GM19397 (cell line): ENCODE results near the gene DLEC1.

Experiments used
- ATAC-seq: cut with Tn5 transposase; IDR thresholded peaks from one replicate; pipeline ENCODE4 v1.9.1; 2021; ENCODE audit warnings: mild to moderate bottlenecking, moderate library complexity; ENCODE audit not compliant: unreplicated experiment

Gene DLEC1

DNA sequence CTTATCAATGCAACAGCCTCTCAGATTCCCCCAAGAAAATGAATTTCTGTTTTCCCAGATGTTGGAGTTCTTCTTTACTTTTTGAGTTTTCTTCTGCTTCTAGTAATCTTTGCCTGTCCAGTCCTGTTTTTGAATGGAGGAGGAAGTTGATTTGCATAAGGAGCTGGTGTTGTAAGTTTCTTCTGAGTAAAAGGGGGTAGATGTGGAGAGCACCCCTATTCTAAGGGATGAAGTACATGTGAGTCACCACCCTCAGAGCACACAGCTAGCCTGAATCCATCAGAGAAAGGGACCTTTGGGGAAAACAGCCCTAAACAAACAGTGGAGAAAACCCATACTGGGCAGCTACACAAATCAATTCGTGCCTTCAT, 63.4 kb downstream of the DLEC1 start:
- no peak for ATAC-seq

- ATAC-seq, result no peak
Observed at GRCh38 chr3:38105525-38105924, 66.5 kb downstream of the DLEC1 start.

- ATAC-seq, result no peak
Observed at GRCh38 chr3:38107911-38108648, 69.1 kb downstream of the DLEC1 start.

DNA sequence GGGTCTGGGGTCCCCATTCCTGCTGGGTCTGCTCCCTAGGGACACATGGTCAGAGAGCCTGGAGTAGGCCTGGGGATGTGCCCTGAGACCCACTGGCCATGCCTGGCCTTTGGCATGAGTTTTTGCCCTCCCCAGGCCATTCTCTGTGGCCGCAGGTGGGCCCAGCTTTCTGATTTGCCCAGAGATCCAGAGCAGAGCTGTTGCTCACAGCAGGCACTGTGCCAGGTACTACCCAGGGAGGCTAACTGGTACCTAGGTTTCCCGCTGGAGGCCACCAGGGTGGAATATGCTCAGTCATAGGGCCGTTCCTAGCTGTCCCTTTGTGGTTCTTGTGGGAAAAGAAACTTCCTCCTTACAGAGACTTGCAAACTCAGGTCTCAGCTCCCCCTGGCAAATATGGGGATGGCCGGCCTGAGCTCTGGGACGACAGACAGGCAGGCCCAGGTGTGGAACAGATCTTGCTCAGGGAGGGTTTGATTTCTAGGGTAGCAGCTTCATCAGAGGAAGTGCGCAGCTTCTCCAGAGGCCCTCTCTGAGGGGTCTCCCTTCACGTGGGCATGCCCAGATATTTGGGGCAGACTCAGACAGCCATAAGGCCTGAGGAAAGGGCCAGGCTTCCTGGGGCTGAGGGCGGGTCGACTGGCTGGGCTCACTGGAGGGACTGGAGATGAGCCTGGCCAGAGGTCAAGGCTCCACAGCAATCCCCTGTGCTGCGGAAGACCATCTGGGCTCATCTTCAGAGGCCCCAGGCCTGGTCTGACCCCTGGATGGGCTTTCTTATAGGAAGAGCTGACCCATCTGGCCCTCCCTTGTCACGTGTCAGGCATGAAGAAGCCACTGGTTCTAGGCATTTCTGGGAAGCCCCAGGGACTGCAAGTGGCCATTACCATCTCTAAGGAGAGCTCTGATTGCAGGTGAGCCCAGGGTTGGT, 69.9 kb downstream of the DLEC1 start:
- ATAC-seq, result no peak

DNA sequence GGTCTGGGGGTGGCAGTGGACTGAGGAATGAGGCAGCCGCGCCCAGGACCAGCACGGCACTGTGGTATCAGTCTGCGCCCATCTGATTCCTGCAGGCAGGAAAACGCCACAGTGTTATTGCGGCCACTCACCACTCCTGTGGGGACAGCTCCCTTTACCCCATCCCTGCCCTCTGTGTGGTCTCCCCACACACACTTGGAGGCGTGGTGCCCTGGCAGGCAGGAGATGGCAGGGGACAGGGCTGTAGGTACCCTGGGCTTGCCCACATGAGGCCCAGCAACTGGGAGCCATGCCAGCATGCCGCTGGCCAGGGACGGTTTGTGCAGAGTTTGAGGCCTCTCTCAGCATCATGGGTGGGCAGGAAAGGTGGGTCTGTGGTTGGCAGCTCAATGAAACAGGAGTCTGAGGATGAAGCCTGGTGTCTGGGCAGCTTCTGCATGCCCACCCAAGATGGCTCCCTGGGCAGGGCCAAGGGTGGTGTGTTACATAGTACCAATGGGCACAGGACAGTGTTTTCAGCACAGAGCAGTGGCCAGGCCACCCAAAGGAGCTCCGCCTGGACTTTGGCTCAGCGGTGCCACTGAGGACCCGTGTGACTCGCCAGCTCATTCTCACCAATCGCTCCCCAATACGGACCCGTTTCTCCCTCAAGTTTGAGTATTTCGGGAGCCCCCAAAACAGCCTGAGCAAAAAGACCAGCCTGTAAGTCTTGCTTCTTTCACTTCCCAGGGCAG, 70.7 kb downstream of the DLEC1 start:
- no peak for ATAC-seq

DNA sequence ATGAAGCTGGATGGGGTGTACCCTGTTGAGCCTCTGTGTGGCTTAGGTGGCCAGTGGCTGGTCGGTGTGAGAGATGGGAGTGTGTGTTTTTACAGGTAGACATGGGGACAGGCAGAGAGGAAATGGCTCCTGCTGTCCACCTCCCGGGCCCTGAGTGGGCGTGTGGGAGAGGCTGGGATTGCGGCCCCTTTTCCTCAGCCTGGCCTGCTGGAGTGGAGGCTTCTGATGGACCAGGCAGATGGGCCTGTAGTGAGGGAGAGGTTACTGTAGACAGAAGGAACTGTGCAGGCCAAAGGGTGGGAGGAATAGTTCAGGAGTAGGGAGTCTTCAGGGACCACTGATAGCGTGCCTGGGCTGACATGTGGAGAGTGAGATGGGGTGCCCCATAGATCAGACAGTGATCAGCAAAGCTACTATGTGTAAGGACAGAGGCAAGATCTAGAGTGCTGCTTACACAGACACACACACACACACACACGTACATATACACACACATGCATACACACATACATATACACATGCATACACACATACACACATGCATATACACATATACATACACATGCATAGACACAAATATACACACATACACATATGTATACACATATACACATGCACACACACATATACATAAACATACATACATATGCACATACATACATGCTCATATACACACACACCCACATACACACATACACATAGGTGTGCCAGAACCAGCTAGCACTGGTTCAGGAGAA, 71.5 kb downstream of the DLEC1 start:
- ATAC-seq, result no peak

DNA sequence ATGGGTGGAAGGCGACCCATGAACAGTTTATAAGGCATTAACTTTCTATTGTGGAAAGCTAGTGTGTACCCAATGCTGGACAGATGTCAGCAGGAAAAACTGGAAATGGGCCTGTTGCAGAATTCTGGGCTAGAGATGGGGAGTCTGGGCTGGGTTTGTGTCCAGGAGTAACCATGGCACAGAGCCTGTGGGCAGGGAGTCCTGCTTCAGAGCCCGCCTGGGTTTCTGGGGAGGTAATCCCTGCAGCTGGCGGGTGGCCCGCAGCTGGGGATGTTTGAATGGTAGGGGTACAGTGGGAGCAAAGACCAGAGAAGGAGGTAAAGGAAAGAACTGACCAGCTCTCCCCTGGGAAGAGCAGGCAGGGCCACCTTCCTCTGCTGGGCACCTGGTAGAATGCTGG, 72.2 kb downstream of the DLEC1 start:
- ATAC-seq, result no peak

- no peak for ATAC-seq
Observed at GRCh38 chr3:38111696-38112377, 72.8 kb downstream of the DLEC1 start.

GRCh38 chr3:38112378-38112761, 73.4 kb downstream of the DLEC1 start:
- ATAC-seq, result no peak

DNA sequence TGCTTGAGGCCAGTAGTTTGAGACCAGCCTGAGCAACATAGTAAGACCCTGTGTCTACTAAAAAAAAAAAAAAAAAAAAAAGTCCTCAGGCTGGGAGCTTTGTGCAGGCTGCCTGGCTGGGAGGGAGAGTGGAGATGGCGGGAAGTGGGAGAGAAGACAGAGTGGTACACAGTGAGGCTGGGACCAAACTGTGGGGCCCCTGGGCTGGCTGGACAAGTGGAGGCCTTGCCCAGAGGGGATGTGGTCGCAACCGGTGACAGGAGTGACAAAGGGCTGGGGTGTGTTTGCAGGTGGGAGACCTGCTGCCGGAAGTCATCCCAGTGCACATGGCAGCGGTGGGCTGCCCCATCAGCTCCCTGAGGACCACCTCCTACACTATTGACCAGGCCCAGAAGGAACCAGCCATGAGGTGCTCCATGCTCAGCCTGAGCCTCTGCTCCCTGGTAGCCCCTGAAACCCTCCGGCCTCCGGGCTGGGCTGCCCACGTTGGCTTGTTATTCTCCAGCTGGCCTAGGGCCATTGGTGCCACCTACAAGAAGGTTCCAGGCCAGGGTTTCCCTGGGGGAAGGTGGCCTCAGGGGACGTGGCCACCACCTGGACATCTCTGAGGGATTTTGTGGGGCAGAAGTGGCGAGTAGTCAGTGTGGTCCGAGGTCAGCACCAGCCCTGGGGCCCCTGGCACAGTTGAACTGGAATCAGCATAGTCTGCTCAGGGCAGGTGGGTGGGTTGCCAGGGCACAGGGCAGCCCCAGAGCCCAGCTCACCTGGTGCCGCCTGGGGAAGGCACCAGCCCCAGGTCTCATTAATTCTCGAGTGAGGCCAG, 75.3 kb downstream of the DLEC1 start:
- no peak for ATAC-seq

DNA sequence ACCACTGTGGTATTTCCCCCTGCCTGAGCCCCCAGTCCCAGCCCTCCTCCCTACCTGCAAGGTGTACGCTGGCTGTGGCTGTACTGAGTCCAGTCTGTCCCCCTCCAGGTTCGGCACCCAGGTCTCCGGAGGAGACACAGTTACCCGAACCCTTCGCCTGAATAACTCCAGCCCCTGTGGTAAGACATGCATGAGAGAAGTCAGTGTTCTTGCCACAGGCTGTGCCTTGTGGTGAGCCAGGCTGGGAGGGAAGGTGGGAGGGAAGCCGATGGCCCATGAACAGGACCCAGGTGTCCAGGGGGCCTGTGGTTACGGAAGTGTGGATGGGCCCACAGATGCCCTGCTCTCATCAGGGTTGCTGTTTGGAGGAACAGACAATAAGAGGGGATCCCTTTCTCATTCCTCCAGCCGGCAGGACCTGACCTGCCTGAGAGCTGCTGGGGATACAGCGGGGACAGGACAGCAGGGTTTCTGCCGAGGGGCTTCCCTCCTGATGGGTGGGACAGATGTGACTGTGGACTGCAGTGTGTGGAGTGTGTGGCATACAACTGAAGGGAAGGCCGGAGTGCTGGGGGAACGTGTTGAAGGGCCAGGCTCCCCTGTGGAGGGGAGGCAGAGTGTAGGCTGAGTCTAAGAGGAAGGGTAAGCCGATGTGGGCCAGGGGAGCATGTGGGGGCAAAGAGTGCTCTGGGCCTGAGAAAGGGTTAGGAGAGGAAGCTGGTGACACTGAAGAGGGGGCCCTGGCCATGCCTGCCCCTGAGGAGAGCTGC, 76.1 kb downstream of the DLEC1 start:
- ATAC-seq, result no peak

- no peak for ATAC-seq
Observed at GRCh38 chr3:38115645-38116427, 76.8 kb downstream of the DLEC1 start.

- no peak for ATAC-seq
Observed at GRCh38 chr3:38116471-38117162, 77.6 kb downstream of the DLEC1 start.

GRCh38 chr3:38117163-38117716, 78.2 kb downstream of the DLEC1 start:
- no peak for ATAC-seq

DNA sequence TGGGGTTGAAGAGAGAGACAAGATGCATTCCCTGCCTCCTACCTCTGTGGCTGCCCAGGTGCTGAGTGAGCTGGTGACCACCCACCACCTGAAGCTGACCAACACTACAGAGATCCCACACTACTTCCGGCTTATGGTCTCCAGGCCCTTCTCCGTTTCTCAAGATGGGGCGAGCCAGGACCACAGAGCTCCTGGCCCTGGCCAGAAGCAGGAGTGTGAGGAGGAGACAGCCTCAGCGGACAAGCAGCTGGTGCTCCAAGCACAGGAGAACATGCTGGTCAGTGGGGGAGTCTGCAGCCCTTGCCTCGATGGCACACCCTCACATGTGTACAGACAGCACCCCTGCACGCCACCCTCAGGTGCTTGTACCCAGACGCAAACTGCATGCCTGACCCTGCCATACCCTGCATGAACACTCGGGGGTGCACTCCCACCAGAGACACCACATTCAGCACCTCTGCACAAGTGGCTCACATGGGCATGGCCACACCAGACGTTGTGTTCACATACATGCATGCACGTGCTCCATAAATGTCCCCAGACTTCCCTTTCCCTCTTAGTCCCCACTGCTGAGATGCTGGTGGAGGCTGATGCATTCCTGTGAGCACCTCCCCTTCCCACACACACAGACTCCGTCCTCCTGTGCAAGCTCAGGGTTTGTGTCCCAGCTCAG, 78.9 kb downstream of the DLEC1 start:
- peak; percentile 55 for ATAC-seq
